Gastroesophageal sphincter (tissue), 3 donors: Measurements from ENCODE around the gene CUX1.

Source experiments
- CTCF ChIP-seq, 4 experiments: fragments of 200-600 bp in 2 of 4; fragments of 450-650 bp in 2 of 4; sonication (generic) in 1 of 4; IDR thresholded peaks; one replicate each; pipeline ENCODE4 v1.5.1; 2017 to 2019; ENCODE audit warnings: antibody characterized with exemption in 4 of 4, mild to moderate bottlenecking in 2 of 4, moderate library complexity in 2 of 4
- EP300 ChIP-seq: sonication (generic); formaldehyde crosslinking; IDR thresholded peaks from one replicate; pipeline ENCODE4 v1.6.1; 2017; ENCODE audit warnings: antibody characterized with exemption, mild to moderate bottlenecking
- POLR2A ChIP-seq, 2 donors: fragments of 450-650 bp; IDR thresholded peaks; one replicate each; pipeline ENCODE4 v1.6.1; 2017; ENCODE audit warnings: antibody characterized with exemption in 2 of 2, mild to moderate bottlenecking in 2 of 2, moderate library complexity in 1 of 2
- POLR2AphosphoS5 ChIP-seq: sonication (generic); formaldehyde crosslinking; IDR thresholded peaks from one replicate; pipeline ENCODE4 v1.6.1; 2017; ENCODE audit warnings: antibody characterized with exemption

- no peak for TF ChIP-seq POLR2AphosphoS5
- TF ChIP-seq CTCF (IDR thresholded peaks at IDR 0.05) = no peak
- TF ChIP-seq POLR2A (IDR thresholded peaks at IDR 0.05) = no peak
- no peak for TF ChIP-seq EP300
Measured at GRCh38 chr7:101795461-101795860, 22.0 kb upstream of the CUX1 start.
